ENCODE data around the gene ERLEC1.

DNA sequence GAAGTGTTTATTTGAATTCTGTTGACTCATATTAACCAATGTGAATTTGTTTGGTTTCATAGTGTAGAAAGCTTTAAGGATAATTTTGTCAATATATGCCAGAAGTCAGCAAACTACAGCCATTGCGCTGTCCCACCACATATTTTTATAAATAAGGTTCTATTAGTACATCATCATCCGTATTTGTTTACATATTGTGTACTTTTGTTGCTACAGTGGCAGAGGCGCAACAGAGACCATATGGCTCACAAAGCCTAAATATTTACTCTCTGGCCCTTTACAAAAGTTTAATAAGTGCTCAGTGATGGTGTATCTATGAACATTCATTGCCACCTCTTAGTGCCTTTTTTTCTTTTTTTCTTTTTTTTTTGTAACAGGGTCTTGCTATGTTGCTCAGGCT, 6.4 kb downstream of the ERLEC1 start:
- TF ChIP-seq RFX5 (IDR thresholded peaks at IDR 0.05) (no peak), SMC3 (IDR thresholded peaks at IDR 0.05) (no peak), CTCF (IDR thresholded peaks at IDR 0.05) (no peak), CBX2 (IDR thresholded peaks at IDR 0.05; ENCODE audit: borderline replicate concordance, low read depth) (no peak), POLR2A (IDR thresholded peaks at IDR 0.05; ENCODE audit: low read length) (no peak), NPAS2 (CRISPR knock-in tag; IDR thresholded peaks at IDR 0.05; ENCODE audit: borderline replicate concordance) (no peak), EP300 (IDR thresholded peaks at IDR 0.05) (no peak), MYC (IDR thresholded peaks at IDR 0.05; ENCODE audit: borderline replicate concordance, low read length) (no peak), RARB (CRISPR knock-in tag; IDR thresholded peaks at IDR 0.05) (no peak), ESRRA (IDR thresholded peaks at IDR 0.05; ENCODE audit: borderline replicate concordance, low read length) (no peak), HDAC2 (IDR thresholded peaks at IDR 0.05) (no peak), CEBPB (IDR thresholded peaks at IDR 0.05) (no peak)
- TF ChIP-seq, protein P1, sequence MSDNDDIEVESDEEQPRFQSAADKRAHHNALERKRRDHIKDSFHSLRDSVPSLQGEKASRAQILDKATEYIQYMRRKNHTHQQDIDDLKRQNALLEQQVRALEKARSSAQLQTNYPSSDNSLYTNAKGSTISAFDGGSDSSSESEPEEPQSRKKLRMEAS (IDR thresholded peaks at IDR 0.05) = no peak
- TF ChIP-seq, protein P2, sequence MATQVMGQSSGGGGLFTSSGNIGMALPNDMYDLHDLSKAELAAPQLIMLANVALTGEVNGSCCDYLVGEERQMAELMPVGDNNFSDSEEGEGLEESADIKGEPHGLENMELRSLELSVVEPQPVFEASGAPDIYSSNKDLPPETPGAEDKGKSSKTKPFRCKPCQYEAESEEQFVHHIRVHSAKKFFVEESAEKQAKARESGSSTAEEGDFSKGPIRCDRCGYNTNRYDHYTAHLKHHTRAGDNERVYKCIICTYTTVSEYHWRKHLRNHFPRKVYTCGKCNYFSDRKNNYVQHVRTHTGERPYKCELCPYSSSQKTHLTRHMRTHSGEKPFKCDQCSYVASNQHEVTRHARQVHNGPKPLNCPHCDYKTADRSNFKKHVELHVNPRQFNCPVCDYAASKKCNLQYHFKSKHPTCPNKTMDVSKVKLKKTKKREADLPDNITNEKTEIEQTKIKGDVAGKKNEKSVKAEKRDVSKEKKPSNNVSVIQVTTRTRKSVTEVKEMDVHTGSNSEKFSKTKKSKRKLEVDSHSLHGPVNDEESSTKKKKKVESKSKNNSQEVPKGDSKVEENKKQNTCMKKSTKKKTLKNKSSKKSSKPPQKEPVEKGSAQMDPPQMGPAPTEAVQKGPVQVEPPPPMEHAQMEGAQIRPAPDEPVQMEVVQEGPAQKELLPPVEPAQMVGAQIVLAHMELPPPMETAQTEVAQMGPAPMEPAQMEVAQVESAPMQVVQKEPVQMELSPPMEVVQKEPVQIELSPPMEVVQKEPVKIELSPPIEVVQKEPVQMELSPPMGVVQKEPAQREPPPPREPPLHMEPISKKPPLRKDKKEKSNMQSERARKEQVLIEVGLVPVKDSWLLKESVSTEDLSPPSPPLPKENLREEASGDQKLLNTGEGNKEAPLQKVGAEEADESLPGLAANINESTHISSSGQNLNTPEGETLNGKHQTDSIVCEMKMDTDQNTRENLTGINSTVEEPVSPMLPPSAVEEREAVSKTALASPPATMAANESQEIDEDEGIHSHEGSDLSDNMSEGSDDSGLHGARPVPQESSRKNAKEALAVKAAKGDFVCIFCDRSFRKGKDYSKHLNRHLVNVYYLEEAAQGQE (IDR thresholded peaks at IDR 0.05) = no peak
